Measurements from ENCODE around the gene GRAMD1A.
"Not testable (repeated sequence)": the region's sequence is repeated elsewhere in the genome, so short reads cannot be mapped to it uniquely, and the experiment has no call there.

DNA sequence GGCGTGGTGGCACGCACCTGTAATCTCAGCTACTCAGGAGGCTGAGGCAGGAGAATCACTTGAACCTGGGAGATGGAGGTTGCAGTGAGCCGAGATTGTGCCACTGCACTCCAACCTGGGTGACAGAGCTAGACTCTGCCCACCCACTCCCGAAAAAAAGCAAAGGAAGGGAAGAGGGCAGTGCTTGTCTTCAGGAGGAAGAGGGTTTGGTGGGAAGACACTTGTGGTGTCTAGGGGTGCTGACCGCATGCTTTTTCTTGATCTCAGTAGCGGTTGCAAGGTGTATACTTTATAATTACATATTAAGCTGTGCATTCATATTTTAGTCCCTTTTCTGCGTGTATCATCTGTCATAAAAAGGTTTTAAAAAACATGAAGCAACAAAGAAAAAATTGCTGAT, 7.5 kb upstream of the GRAMD1A start:
- not testable (repeated sequence) for TF ChIP-seq POLR2A (IDR thresholded peaks at IDR 0.05; ENCODE audit: borderline replicate concordance, extremely low read depth, insufficient read depth, insufficient read length); EZH2 (IDR thresholded peaks at IDR 0.05); FOSL1 (IDR thresholded peaks at IDR 0.05; ENCODE audit: low read depth); EZH2phosphoT487 (IDR thresholded peaks at IDR 0.05; ENCODE audit: borderline replicate concordance); POLR2AphosphoS5 (IDR thresholded peaks at IDR 0.05; ENCODE audit: low read depth, low read length); YY1 (IDR thresholded peaks at IDR 0.05; ENCODE audit: extremely low read depth, insufficient replicate concordance, low read depth, low read length); SIN3A (IDR thresholded peaks at IDR 0.05; ENCODE audit: low read depth); ZNF274 (IDR thresholded peaks at IDR 0.05; ENCODE audit: low read depth, low read length)
- TF ChIP-seq, protein P1, sequence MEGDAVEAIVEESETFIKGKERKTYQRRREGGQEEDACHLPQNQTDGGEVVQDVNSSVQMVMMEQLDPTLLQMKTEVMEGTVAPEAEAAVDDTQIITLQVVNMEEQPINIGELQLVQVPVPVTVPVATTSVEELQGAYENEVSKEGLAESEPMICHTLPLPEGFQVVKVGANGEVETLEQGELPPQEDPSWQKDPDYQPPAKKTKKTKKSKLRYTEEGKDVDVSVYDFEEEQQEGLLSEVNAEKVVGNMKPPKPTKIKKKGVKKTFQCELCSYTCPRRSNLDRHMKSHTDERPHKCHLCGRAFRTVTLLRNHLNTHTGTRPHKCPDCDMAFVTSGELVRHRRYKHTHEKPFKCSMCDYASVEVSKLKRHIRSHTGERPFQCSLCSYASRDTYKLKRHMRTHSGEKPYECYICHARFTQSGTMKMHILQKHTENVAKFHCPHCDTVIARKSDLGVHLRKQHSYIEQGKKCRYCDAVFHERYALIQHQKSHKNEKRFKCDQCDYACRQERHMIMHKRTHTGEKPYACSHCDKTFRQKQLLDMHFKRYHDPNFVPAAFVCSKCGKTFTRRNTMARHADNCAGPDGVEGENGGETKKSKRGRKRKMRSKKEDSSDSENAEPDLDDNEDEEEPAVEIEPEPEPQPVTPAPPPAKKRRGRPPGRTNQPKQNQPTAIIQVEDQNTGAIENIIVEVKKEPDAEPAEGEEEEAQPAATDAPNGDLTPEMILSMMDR (IDR thresholded peaks at IDR 0.05 in 2 of 3, conservative IDR thresholded peaks at IDR 0.05 in 1 of 3; ENCODE audit: borderline replicate concordance in 1 of 3, insufficient read depth in 1 of 3, low read depth in 2 of 3, low read length in 2 of 3): not testable (repeated sequence)
- TF ChIP-seq, protein P2, sequence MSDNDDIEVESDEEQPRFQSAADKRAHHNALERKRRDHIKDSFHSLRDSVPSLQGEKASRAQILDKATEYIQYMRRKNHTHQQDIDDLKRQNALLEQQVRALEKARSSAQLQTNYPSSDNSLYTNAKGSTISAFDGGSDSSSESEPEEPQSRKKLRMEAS (IDR thresholded peaks at IDR 0.05): not testable (repeated sequence)
